Prostate gland (tissue), 2 donors: ENCODE data around the gene SLC6A11.

Source experiments
- CTCF ChIP-seq, 4 experiments: fragments of 200-600 bp in 2 of 4; fragments of 450-650 bp in 2 of 4; sonication (generic) in 2 of 4; IDR thresholded peaks; 1 replicate in 3 of 4; 2 replicates in 1 of 4; pipeline ENCODE4 v1.5.1; 2016 to 2019; ENCODE audit warnings: antibody characterized with exemption in 4 of 4, mild to moderate bottlenecking in 2 of 4, moderate library complexity in 2 of 4
- POLR2A ChIP-seq: fragments of 450-650 bp; IDR thresholded peaks from one replicate; pipeline ENCODE4 v1.6.1; 2016; ENCODE audit warnings: antibody characterized with exemption, mild to moderate bottlenecking
- POLR2AphosphoS5 ChIP-seq: sonication (generic); formaldehyde crosslinking; IDR thresholded peaks from one replicate; pipeline ENCODE4 v1.6.1; 2017; ENCODE audit warnings: antibody characterized with exemption

GRCh38 chr3:10816019-10816862 is at the start of gene SLC6A11:
- TF ChIP-seq POLR2AphosphoS5: no peak
- TF ChIP-seq CTCF (IDR thresholded peaks at IDR 0.05): no peak
- no peak for TF ChIP-seq POLR2A
